ENCODE data around the gene NDFIP2.

- TF ChIP-seq, protein P1, sequence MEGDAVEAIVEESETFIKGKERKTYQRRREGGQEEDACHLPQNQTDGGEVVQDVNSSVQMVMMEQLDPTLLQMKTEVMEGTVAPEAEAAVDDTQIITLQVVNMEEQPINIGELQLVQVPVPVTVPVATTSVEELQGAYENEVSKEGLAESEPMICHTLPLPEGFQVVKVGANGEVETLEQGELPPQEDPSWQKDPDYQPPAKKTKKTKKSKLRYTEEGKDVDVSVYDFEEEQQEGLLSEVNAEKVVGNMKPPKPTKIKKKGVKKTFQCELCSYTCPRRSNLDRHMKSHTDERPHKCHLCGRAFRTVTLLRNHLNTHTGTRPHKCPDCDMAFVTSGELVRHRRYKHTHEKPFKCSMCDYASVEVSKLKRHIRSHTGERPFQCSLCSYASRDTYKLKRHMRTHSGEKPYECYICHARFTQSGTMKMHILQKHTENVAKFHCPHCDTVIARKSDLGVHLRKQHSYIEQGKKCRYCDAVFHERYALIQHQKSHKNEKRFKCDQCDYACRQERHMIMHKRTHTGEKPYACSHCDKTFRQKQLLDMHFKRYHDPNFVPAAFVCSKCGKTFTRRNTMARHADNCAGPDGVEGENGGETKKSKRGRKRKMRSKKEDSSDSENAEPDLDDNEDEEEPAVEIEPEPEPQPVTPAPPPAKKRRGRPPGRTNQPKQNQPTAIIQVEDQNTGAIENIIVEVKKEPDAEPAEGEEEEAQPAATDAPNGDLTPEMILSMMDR (IDR thresholded peaks at IDR 0.05) = no peak
- no peak for TF ChIP-seq REST (IDR thresholded peaks at IDR 0.05; ENCODE audit: insufficient read depth in 1 of 2, low read depth in 2 of 2, low read length in 1 of 2)
- no peak for TF ChIP-seq POLR2AphosphoS5 (IDR thresholded peaks at IDR 0.05; ENCODE audit: low read depth, low read length)
- TF ChIP-seq SIN3A (IDR thresholded peaks at IDR 0.05; ENCODE audit: borderline replicate concordance, insufficient read depth, low read depth, low read length) = no peak
Observed at GRCh38 chr13:79442221-79442620, 38.7 kb upstream of the NDFIP2 start.

Data from Panc1 (cell line).